ACHN (cell line): ENCODE data around the gene NHS.

ENCODE experiments used
- DNase-seq: peaks from one replicate; pipeline ENCODE4 v3.0.0-alpha.2; 2015
- in situ Hi-C: cut with HindIII; loops from 2 replicates; pipeline ENCODE4 v1.10.0; 2017; ENCODE audit warnings: low sequenced_read_pairs, low pct_ligation_motif_present, low pct_unique_long_range_greater_than_20kb

The NHS gene

DNA sequence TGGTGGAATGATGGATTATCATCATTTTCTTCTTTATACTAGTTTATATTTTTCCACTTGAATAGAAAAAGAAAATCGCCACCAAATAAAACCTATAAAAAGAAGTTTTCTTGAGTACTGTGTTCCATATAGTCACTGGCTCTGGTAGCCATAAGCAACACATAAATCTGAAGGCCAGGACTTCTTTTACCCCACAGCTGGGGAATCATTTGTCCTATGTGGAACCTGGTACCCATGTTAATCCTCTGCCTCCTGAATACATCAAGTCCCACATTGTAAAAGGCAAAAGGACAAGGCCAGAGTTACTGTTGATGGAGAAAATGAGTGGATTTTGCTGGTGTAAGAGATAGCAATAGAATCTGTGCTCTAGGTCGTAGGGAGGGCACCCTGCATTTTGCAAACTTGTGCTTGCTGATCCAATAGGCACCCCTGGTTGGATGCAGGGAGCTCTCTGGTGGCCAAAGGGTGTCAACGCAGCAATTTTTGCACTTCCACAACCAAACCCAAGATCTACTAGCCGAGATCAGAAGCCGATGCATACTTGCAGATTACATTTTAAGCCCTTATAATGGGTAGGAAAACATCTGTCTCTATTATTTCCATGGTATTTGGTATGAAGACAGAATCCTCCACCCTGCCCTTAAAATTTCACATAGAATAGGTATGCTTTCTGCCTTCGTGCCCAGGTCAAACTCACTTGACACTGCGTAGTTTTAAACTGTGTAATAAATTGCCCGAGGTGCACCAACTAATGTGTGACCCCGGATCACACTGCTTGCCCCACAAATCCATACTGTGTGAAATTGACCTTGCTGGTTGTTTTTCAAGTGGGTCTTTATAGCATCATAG, 216.1 kb downstream of the NHS start:
- in situ Hi-C loops, result no loop called here
- DNase-seq, result peak; percentile 71

DNA sequence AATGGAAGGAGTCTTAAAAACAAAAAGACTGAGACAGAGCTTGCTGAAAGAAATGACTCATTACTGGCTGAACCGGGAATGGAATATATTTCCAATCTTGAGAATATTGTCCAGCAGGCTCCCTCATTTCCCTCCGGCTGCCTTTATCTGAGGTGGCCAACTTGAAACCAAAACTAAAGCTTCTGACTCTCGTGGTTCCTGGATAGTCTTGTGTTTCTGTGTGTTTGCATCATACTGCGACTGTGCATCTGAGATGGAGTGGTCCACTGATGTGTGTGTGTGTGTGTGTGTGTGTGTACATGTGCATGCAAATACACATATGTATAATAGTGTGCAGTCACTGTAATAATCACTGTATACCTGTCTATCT, 216.7 kb downstream of the NHS start:
- DNase-seq, result peak; percentile 58
- in situ Hi-C loops, result no loop called here

DNA sequence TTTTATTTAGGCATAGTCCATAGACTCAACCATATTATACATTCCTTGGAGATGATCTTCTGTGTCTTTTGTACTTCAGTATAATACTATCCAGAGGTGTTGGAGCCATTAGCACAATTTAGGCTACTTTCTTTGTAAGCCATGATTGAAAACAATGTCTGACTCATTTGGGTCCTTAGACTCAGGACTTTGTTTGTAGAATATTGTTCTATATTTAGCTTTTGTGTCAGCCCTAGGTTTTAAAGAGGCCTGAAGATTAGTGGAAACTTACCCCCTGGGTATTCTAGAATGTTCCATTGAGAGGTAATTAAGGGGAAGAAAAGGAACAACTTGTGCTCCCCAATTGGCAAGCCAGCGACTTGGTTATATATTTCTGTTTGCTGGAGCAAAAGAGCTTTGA, 217.1 kb downstream of the NHS start:
- no peak for DNase-seq
- in situ Hi-C loops, result no loop called here

DNA sequence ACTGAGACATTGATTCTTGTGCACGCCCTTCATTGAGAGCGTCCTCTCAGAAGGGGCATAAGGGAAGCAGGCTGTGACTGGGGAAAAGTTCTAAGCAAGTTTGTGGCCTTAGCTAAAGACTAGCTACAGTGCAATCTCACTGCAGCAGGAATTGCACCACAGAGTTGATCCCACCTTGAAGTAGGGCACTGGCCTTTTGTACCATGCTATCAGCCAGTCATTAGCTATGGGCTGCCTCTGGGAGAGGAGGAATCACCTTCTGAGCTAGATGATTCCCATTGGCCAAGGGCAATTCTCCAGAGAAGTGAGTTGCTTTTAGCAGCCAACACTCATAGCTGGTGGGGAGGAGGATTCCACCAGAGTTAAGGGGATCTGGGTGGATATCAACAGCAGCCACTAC, 219.7 kb downstream of the NHS start:
- in situ Hi-C loops, result no loop called here
- DNase-seq, result no peak

DNA sequence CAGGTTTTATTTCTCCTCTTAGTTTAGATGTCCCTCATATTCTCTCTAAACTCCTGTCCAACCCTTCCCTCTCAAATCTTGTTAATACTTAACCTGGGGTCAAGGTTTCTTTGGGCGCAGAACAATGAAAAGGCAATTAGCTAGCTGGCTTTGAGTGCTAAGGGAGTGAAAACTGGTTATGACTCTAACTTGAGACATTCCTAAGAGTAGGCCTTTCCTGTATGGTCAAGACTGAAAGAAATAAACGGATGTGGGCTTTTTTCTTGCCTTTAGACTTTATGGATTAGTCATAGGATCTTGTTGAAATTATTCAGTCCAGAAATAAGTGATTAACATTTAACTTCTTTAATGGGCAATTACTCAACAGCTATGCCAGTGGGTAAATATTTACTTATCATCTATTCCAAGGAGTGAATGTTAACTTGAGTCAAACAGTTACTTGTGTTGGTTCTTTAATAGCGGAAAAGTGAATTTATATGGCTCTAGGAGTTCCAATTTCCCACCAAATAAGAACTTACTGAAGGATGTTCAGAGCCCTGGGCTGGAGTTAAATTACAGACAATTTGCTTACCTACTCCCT, 220.5 kb downstream of the NHS start:
- in situ Hi-C loops, result no loop called here
- peak; percentile 76 for DNase-seq

DNA sequence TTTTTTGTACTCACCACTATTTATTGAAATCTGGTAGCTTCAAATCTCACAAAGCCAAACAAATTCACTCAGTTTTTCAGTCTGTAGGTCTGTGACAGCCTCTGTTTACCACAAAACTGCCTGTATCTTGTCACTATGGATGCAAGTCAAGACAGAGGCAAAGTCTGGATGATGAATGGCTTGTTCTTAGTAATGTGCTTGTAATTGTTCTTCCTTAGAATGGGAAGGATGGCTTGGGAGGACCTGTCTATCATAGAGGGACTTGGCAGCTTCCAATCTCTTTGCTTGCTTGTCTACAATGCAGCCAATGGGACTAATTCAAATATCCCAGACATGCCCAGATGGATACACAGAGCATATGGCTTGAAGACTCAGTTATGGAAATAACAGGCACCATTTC, 221.1 kb downstream of the NHS start:
- peak; percentile 54 for DNase-seq
- in situ Hi-C loops, result no loop called here

DNA sequence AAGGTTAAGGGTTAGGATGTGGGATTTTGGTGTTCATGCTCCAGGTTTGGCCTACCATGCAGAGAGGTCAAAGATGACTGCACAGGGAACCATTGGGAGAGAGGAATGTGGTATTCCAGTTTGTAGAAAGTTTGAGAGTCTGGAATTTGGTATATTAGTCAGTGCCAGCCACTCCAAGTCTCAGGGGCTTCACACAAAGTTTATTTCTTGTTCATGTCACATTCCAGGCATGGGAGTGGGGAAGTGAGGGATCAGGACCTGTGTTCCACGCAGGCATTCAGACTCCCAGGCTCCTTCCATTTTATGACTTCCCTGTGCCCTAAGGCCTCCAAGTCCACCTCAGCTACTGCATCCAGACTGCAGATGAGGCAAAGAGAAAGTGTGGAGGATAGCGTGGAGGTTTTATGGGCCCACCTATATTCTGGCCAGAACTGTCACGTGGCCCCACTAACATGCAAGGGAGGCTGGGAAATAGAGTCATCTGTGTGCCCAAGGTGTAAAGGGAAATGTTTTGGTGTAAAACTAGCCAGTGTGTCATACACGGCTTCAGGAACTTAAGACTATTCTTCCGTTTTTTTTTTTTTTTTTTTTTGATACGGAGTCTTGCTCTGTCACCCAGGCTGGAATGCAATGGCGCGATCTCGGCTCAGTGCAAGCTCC, 221.7 kb downstream of the NHS start:
- DNase-seq, result peak; percentile 34
- in situ Hi-C loops, result no loop called here

DNA sequence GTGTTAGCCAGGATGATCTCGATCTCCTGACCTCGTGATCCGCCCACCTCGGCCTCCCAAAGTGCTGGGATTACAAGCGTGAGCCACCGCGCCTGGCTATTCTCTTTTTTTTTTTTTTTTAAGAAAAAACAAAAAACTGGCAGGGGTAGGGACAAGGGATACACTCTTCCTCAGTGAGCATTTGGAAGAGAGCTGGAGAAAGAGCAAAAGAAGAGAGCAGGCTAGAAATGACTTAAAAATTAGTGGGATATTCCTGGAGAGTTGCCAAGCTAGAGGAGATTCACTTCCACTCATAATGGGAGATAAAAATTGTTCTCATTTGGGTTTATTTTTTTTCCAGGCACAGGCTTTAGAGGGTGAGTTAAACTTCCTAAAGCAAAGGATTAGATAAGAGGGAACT, 222.3 kb downstream of the NHS start:
- in situ Hi-C loops, result no loop called here
- DNase-seq, result no peak

DNA sequence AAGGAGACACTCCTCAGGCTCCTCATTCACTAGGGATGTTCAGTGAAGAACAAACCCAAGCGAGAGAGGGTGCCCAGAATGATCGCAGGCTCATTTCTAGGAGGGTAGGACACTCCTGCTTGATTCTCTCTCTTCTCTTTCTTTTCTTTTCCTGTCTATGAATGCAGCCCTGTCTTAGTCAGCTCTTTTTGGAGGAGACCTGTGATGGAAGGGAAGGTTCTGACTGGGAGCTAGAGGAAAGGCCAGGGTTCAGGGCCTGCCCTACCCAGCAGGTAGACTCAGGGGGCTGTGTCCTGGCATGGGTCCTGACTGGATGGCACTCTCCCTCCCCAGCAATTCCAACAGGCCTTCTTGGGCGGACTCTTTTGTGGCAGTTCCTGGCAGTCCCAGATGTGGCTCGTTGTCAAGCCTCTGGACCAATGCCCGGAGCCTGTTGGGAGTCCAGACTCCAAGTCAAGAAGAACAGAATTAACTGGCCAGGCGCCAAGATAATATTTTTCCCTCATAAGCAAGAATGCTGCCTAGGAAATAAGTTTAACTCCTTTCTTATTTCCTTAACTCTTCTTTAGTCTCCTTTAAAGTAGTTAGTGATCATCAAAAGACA, 222.9 kb downstream of the NHS start:
- DNase-seq, result no peak
- in situ Hi-C loops, result no loop called here

DNA sequence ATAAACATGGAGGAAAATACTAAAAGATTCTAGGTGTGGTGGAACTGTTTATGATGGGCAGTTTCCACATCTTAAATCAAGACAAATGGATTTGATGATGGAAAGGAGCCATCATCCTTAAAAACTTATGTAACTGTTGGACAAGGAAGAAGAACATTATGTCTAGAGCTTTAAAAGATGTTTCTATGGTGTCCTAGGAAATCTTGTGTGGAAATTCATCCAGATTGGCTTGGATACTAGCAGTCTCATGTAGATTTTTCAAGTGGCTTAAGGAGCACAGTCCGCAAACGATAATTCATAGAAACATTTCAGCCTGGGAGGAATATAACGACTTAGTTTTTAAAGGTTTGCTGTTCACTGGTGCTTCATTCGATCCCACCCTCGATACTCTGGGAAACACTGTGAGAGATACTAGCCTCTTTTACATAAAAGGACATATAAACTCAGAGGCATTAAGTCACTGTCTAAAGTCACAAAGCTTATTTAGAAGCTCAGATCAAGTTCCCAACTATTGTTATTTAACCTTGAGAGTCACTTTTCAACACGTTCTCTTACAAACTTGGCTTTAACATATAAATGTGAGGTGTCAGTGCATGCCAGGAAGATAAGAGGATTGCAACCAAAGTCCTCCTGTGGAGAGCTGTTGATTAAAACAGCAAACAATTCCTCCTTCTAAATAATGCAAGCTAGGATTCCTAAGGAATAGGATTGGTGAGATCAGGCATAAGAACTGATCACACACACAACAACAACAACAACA, 226.6 kb downstream of the NHS start:
- in situ Hi-C loops, result no loop called here
- DNase-seq, result no peak

DNA sequence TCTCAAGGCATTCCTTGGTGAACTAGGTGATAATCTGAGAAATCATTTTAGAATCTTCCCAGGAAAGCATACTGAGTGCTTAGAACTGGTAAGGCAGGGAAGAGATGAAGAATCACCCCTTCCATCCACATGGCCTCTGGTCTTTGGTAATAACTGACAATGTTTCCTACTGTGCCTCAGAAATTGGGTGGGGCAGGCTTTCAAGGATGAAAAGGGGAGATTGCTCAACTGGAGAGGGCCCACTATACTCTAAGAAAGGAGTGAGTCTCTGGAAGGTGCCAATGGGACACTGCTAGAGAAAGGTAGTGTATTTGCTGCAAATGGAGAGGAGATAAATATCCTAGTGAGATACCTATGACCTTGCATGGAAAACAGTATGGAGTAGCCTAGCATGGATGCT, 227.2 kb downstream of the NHS start:
- no peak for DNase-seq
- in situ Hi-C loops, result no loop called here

DNA sequence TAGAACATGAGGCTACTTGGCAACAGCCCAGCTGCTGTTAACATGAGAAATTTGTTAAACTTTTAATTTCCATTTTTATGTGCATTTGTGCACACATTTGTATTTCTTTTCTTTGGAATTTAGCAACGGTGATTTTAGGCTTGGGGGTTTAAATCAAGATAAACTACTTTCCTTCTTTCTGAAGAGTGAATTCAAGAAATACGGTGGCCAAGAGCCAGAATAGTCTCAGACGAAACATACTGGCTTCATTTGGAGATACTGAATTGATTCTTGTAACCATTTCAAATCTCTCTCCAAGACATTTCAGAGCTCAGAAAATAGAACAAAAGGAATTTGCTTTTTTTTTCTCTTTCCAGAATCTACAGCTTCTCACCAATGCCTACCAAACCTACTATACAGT, 228.2 kb downstream of the NHS start:
- in situ Hi-C loops, result no loop called here

DNA sequence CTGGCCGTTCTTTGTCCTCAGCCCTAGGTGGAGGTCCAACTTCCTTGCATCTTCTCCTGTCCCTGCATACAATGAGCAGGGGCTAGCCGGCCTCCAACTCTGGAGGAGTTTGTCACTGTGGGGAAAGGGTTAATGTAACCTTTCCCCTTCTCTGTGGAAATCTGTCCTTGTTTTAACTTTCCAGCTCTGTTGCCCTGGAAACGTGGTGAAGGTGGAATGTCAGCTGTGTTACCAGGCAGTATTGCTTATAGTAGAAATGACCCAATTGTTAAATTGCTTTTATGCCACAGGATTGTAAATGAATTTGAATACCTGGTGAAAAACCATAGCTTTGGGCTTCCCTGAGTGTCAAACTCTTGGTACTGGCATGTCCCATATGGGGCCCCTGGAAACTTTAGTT, 230.7 kb downstream of the NHS start:
- in situ Hi-C loops, result no loop called here
- no peak for DNase-seq

More for the DNA sequence above, 228.2 kb downstream of the NHS start:
- DNase-seq, result no peak

DNA sequence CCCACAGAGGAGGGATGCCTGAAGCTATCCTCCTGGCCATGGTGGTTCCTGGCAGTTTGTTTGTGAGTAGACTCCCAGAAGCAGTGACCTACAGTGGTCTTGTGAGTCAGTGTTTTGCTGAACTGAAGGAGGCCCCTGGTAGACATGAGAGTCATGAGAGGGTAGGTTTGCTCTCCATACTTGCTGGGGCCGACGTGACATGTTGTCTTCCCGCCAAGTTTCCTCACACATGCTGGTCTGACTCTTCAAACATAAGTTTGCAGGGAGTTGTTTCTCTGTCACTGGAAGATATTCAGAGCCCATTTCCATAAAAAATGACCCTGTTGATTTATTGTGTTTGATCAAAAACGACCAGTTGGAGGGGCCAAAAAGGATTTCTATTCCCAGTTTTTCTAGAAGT, 231.2 kb downstream of the NHS start:
- in situ Hi-C loops, result no loop called here
- DNase-seq, result no peak

DNA sequence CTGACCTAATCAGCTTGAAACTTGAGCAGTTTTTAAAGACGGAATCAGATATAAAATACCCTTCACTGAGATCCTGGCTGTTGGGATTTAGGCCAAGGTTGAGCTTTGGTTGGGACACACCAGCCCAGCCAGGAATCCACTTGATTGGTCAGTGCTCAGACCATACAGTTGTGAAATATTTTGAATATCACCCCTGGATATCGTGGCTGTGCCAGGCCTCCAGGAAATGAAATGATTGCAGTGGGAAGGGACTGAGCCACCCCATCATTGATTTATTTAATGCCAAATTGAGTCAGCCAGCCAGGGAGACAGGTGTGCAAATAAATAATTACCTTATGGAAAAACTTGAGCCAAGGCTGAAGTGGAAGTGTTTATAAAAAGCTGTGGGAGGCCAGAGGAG, 233.9 kb downstream of the NHS start:
- in situ Hi-C loops, result no loop called here
- DNase-seq, result no peak

DNA sequence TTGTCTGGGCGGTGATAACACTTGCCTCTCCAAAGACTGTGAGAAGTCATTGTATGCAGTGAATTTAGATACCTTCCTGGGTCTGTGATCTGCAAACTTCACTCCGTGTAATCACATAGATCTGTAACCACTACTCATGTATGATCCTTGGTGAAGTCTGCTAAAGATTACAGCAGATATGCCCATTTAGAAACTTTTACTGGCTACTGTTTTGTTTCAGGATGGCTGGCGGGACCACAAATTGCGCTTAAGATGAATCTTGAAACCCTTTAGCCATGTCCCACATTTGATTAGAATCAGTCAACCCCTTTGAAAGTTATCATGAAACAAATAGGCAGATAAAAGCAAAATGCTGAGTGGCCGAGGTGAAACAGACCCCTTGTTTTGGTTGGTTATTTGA, 235.8 kb downstream of the NHS start:
- in situ Hi-C loops, result no loop called here
- DNase-seq, result no peak

DNA sequence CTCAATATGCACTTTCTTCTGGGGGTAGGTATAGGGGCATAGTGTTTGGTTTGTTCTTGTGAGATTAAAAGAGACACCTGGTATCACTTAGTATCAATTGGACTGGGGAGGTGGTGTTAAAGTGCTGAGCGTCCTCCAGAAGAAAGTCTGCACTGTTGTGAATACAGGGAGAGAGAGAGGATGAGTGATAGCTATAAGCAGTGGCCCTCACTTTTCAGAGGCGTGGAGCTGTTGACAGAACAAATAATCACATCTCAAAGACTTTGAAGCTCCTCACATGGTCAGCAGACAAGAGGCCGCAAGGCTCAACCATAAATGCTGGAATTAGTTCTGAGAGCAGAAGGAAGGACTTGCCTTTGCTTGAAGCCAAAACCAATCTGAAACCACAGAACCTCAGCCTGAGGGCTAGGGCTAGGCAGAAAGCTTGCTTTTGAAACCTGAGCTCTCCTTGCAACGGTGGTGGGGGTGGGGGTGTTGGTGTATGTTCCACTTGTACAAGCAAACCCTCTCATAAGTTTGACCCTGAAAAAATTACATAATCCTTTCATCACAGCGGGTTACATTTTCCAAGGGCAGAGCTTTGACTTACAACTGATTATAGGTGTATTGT, 239.1 kb downstream of the NHS start:
- in situ Hi-C loops, result no loop called here
- DNase-seq, result no peak

DNA sequence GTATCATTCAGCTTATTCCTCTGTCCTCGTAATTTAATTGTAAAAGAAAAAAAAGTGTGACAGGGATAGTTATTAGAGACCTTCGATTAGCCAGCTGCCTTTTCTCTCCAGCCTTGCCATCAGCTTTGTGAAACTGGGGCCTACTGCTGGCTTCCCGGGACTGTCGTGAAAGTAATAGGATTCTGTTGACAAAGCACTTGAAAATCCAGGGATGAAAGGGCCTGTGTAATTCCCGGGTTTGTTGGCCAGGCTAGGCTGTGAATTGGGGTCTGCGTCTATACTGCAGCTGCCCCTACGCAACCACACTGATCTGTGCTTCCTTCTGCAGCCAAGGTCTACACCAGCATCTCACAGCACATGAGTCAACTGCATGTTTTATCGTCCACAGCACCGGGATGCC, 241.9 kb downstream of the NHS start:
- no peak for DNase-seq
- in situ Hi-C loops, result no loop called here

DNA sequence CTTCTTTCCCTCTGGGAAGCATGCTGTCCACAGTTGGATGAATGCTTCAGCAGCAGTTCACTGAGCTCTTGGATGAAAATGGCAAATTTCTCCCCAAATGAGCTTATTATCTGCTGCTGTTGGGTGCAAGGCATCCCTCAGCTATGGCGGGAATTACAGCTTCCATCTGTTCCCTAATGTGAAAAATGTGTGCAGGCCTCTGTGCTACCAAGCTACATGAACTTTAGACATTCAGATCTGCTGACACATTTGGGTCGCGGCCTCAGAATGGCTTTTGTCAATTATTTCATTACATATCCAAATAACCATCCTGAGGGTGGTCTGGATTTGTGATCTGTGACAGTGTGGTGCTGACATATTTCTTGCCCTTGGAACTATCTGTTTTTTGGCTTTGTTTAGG, 242.8 kb downstream of the NHS start:
- in situ Hi-C loops, result no loop called here
- DNase-seq, result no peak
